HuH-7.5 (cell line): ENCODE measurements around the gene CTRL.
"Not testable (repeated sequence)": the region's sequence is repeated elsewhere in the genome, so short reads cannot be mapped to it uniquely, and the experiment has no call there.

ENCODE experiments used
- DNase-seq: peaks from one replicate; pipeline ENCODE4 v3.0.0; 2011; ENCODE audit warnings: low spot score

The CTRL gene

DNA sequence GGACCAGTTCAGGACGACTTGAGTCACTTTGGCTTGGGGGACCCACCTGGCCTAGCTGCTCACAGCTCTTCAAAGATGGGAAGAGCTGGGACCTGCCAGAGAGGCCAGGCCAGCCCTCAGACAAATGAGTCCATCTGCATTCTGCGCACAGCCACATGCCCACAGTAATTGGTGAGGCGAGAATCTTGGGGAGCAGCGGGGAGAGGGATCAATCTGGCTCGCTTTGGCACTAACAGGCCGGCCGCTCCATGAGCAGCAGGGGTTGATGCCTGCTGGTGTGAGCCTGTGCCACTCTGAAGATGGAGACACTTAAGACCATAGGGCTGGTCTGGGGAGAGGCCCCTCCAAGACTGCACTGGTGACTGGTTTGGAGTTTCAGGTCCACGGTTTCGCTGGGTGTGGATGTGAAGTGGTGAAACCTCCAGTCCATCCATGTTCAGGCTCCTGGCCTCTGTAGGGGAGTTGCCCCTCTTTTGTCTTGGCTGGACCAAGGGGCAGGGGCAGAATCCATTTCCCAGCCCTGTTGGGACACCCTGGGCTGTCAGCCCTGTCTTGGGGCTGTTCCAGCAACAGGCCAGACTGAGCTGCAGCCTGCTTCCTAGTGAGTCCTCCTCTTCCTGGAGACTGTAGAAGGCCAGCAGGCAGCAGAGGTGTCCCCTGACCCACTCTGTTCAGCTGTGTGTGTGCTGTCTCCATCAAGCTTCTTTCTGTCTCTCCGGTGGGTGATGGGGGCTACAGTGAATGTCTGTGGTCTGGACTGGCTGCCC lies 7.3 kb downstream of the CTRL start:
- no peak for DNase-seq

DNA sequence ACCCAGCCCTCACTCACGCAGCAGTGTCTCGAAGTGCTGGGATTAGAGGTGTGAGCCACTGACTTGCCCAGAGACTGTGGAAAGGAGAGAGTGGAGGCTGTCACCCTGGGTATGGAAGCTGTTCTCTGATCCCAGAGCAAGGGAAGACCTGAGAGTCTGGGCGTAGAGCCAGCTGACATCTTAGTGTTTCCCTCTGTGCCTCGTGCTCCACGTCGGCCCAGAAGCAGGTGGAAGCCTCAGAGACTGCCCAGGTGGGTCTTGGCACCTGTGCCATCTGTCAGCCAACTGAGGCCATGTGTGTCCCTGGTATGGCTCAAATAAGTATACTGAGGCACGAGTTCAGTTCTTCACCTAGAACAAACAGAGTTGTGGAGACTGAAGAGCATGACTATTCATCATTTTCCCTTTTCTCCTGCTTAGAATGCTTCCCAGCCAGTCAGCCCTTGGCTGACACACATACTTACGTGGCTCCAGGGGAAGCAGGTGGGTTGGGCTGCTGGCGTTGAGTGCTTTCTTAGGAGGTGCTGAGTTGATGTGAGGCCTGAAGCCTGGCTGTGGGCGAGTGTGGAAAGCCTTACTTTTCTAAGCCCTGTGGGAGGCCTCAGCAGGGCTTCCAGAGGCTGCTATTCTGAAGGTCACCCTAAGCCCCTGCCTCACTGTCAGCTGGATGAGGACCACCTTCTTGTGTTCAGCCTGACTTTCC lies 8.1 kb downstream of the CTRL start:
- no peak for DNase-seq

GRCh38 chr16:67922740-67923139 lies 8.9 kb downstream of the CTRL start:
- DNase-seq = no peak

- DNase-seq = no peak
These were observed 9.4 kb downstream of the CTRL start for GRCh38 chr16:67922221-67922620.

DNA sequence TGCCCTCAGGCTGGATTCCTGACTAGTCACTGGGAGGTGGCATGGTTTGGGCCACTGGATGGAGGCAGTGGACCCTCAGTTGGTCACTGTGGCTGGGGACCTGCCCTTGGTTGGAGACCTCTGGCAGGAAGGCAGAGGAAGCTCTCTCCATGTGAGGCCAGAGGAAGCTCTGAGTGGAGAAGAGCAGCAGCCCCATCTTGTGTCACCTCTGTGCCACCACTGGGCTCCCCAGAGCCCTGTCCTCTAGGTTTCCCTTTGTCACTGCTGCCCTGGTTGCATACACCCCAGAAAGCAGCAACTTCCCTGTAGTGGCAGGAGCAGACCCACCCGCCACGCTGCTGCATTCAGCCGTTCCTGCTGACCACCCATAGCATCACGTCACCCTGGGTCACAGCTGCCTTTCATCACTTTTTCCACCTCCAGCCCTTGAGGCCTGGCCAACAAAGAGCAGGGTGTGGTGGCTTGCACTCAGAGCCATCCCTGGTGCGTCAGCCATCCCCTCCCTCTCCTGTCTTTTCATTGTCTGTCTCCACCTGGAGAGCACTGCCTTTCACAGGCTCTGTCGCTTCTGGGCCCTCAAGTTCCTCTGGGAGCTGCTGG lies 11.9 kb downstream of the CTRL start:
- DNase-seq = no peak

DNA sequence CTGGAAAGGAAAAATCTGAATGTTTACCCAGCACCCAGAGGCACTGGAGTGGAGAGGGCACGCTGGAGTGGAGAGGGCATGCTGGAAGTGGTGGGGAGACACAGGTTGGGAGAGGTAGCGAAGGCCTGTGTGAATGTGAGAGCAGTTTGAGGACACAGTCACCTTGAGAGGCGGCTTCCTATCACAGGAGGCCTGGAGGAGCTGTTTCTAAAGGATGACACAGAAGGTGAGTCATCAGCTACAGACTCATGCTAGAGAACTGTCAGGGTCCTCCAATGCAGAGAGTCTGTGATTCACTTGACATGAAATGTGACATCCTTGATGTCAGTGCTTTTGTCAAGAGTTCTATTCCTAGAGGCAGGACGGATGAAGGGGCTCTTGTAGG lies 13.8 kb downstream of the CTRL start:
- no peak for DNase-seq

GRCh38 chr16:67917140-67917851 lies 14.4 kb downstream of the CTRL start:
- DNase-seq = no peak

DNA sequence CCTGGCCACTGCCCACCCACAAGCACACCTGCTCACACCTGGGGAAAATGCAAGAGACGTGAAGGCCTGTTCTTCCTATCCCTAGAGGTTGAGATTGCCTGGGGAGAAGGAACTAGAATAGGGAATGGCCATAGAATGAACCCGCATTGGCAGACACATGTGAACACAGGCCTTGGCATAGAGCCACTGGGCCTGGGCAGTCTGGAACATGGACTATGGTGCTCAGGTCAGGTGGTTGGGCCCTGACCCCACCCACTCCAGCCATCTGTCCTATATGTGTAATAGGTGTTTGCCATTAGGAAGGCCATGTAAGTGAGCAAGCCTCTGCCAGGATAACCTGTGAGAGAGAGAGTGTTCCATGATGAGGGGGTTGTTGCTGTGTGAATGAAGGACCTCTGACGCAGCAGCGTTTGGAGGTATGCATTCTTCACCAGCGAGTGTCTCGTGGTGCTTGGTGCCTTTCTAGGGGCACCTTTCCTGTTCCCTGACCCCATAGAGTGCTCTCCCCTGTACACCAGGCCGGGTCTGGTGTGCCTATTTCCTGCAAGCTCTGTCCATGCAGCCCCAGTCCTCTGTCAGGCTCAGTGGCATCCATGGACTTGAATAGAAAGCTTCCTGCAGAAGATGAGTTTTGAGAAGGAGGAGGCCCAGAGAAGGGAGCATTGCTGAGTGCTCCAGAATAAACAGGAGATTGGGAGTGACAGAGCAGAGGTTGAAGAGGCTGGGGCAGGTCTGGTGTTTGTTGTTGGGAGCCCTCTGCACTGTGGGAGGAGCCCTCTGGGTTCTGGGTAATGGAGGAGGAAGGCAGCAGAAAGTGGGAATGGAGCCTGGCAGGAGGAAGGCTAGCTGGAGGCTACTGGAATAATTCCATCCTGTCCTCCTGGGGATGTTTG lies 15.6 kb downstream of the CTRL start:
- DNase-seq = no peak

GRCh38 chr16:67915496-67915769 lies 16.2 kb downstream of the CTRL start:
- not testable (repeated sequence) for DNase-seq

- no peak for DNase-seq
These were observed 16.7 kb downstream of the CTRL start for GRCh38 chr16:67914758-67915495.

- no peak for DNase-seq
These were observed 21.5 kb downstream of the CTRL start for GRCh38 chr16:67910158-67910557.

GRCh38 chr16:67909056-67909742 lies 22.5 kb downstream of the CTRL start:
- no peak for DNase-seq

GRCh38 chr16:67907397-67908180 lies 24.1 kb downstream of the CTRL start:
- no peak for DNase-seq

DNA sequence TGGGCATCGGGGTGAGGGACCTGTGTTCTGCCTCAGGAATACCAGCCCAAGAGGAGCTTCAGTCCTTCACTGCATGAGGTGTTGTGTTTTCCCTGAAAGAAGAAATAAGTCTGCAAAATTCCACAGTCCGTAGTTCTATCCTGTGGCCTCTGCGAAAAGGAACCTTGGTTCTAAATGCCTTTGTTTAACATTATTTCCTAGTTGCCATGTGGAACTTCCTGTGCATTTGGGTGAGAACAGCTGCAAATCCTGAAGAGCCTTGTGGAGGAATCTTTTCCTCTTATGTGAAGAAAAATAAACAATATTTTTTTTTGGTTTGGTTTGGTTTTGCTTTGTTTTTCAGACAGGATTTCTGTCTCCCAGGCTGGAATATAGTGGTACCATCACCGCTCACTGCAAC lies 28.8 kb downstream of the CTRL start:
- no peak for DNase-seq

DNA sequence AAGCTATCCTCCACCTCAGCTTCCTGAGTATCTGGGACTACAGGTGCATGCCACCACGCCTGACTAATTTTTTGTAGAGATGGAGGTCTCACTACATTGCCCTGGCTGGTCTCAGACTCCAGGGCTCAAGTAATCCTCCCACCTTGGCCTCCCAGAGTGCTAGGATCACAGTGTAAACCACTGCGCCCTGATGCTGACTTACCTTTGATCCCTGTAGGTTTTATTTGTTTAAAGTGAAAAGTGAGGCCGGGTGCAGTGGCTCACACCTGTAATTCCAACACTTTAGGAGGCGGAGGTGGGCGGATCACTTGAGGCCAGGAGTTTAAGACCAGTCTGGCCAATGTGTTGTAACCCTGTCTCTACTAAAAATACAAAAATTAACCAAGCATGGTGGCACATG lies 29.9 kb downstream of the CTRL start:
- DNase-seq = no peak

- DNase-seq = no peak
These were observed 34.4 kb downstream of the CTRL start for GRCh38 chr16:67897231-67897630.

GRCh38 chr16:67893743-67894399 lies 37.8 kb downstream of the CTRL start:
- DNase-seq = peak; percentile 51

- peak; percentile 99 for DNase-seq
These were observed 38.5 kb downstream of the CTRL start, which contains the start of gene PSKH1 for GRCh38 chr16:67892899-67893742. Gene PSKH1, plus strand, starts transcription at chr16:67893254. Its CDS starts 15,496 bp downstream, at chr16:67908750.
